ENCODE results near the gene AATF.

Gene AATF

GRCh38 chr17:36948717-36949460 is at the start of gene AATF:
Gene AATF (plus strand): TSS chr17:36948954. CDS start chr17:36949126, 172 bp downstream.
- peak; percentile 99 for DNase-seq (ENCODE audit: low spot score)

- no peak for DNase-seq (ENCODE audit: low spot score)
Measured at GRCh38 chr17:36899250-36900159, 49.2 kb upstream of the AATF start.

- DNase-seq (ENCODE audit: low spot score), result no peak
Measured at GRCh38 chr17:36900160-36900512, 48.6 kb upstream of the AATF start.

GRCh38 chr17:36901506-36901905 is 47.2 kb upstream of the AATF start:
- peak; percentile 55 for DNase-seq (ENCODE audit: low spot score)

GRCh38 chr17:36907407-36907806 is 41.3 kb upstream of the AATF start:
- DNase-seq (ENCODE audit: low spot score), result no peak

GRCh38 chr17:36910513-36910912 is 38.2 kb upstream of the AATF start:
- DNase-seq (ENCODE audit: low spot score), result no peak

- no peak for DNase-seq (ENCODE audit: low spot score)
Measured at GRCh38 chr17:36911001-36911400, 37.8 kb upstream of the AATF start.

GRCh38 chr17:36913132-36913531 is 35.6 kb upstream of the AATF start:
- DNase-seq (ENCODE audit: low spot score), result no peak

- peak; percentile 48 for DNase-seq (ENCODE audit: low spot score)
Measured at GRCh38 chr17:36918211-36918691, 30.5 kb upstream of the AATF start.

- DNase-seq (ENCODE audit: low spot score), result no peak
Measured at GRCh38 chr17:36919407-36919968, 29.3 kb upstream of the AATF start.

- DNase-seq (ENCODE audit: low spot score), result no peak
Measured at GRCh38 chr17:36920032-36921005, 28.4 kb upstream of the AATF start.

- peak; percentile 60 for DNase-seq (ENCODE audit: low spot score)
Measured at GRCh38 chr17:36921095-36921851, 27.5 kb upstream of the AATF start.

GRCh38 chr17:36922175-36922574 is 26.6 kb upstream of the AATF start:
- no peak for DNase-seq (ENCODE audit: low spot score)

- no peak for DNase-seq (ENCODE audit: low spot score)
Measured at GRCh38 chr17:36923814-36924221, 24.9 kb upstream of the AATF start.

- DNase-seq (ENCODE audit: low spot score), result no peak
Measured at GRCh38 chr17:36926226-36926625, 22.5 kb upstream of the AATF start.

- no peak for DNase-seq (ENCODE audit: low spot score)
Measured at GRCh38 chr17:36926701-36927100, 22.1 kb upstream of the AATF start.

GRCh38 chr17:36928471-36929345 is 20.0 kb upstream of the AATF start:
- DNase-seq (ENCODE audit: low spot score), result no peak

GRCh38 chr17:36929851-36930582 is 18.7 kb upstream of the AATF start:
- no peak for DNase-seq (ENCODE audit: low spot score)

GRCh38 chr17:36930583-36930900 is 18.2 kb upstream of the AATF start:
- DNase-seq (ENCODE audit: low spot score), result no peak

Measured in iPS-NIHi11 (cell line).